ENCODE data around the gene NRARP.

Gene NRARP

DNA sequence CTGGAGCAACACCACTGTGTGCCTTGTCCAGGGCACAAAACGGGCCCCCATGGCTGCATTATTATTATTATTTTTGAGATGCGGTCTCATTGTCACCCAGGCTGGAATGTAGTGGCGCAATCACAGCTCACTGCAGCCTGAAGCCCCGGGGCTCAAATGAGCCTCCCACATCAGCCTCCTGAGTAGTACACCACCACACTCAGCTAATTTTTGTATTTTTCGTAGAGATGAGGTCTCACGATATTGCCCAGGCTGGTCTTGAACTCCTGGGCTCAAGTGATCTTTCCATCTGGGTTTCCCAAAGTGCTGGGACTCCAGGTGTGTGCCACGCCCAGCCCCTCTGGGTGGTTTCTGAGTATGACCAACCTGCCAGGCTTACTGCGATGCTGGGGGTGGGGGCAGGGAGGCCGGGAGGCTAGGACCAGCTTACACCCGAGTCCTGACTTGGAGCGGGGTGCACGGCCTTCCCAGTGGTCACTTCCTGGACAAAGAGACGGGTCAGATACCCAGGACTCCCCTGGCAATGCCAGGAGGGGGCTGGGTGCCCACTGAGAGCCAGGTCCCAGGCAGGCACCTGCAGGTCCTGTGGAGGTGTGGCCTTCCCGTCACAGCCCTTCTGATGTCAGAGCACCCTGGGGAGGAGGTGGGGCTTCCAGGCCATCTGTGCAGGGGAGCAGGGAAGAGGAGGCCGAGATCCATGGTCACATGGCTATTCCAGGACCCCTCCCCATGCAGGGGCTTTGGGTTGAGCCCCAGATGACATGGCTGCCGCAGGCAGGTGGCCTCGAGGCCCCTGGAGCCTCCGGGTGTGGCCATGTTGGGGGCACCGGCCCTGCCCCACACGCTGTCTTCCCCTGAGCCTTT, 8.3 kb upstream of the NRARP start:
- no peak for DNase-seq (ENCODE audit: low spot score in 2 of 2)
- H3K4me3 Mint-ChIP-seq: no peak overlapping the region
- peaks cover under 1% of the 10 kb centered on the region for H3K27me3 Mint-ChIP-seq
- H3K27ac Mint-ChIP-seq: no peak overlapping the region
- H3K9me3 Mint-ChIP-seq: no peaks in the 10 kb centered on the region
- no peaks in the 10 kb centered on the region for H3K36me3 Mint-ChIP-seq
- peaks cover under 1% of the 10 kb centered on the region for H3K4me1 Mint-ChIP-seq
- peak; percentile 50 for ATAC-seq (ENCODE audit: low read depth)

GRCh38 chr9:137309368-137310188, 7.5 kb upstream of the NRARP start:
- Mint-ChIP-seq H3K27ac (no peak overlapping the region), H3K27me3 (peaks cover 2% of the 10 kb centered on the region), H3K9me3 (no peaks in the 10 kb centered on the region)

DNA sequence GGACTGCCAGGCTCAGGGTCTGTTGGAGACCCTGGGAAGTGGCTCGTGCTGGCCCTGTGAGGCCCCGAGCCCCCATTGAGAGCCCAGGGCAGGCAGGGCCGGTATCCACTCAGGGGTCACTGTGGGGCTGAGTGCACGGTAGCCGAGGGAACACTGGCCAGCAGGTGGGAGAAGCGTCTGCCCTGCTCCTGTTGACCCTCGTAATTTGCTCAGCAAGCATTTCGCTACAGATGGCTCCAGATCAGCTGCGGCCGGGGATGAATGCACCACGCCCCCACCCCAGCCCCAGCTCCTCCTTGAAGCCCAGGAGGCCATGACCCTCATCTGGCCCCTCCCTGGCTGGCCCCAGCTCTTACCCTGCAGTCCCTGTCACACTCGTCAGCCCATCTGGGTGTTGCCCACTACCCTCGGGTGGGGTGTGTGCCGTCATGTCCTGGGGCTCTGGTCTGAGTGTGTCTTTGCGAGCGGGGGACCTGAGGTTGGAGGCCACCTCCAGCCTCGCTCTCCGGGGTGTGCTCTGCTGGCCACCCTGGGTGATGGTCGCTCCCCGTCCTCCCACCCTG, 6.1 kb upstream of the NRARP start:
- no peaks in the 10 kb centered on the region for H3K9me3 Mint-ChIP-seq
- no peak for DNase-seq (ENCODE audit: low spot score in 2 of 2)
- H3K36me3 Mint-ChIP-seq: no peaks in the 10 kb centered on the region
- ATAC-seq (ENCODE audit: low read depth): no peak
- no peak overlapping the region for H3K4me3 Mint-ChIP-seq
- H3K27ac Mint-ChIP-seq: no peak overlapping the region
- peaks cover 2% of the 10 kb centered on the region for H3K27me3 Mint-ChIP-seq
- peaks cover 2% of the 10 kb centered on the region for H3K4me1 Mint-ChIP-seq

More at GRCh38 chr9:137309368-137310188, 7.5 kb upstream of the NRARP start:
- peaks cover 2% of the 10 kb centered on the region for H3K4me1 Mint-ChIP-seq
- DNase-seq (ENCODE audit: low spot score in 2 of 2): no peak
- no peaks in the 10 kb centered on the region for H3K36me3 Mint-ChIP-seq
- no peak for ATAC-seq (ENCODE audit: low read depth)
- no peak overlapping the region for H3K4me3 Mint-ChIP-seq

- Mint-ChIP-seq H3K4me3 (no peak overlapping the region), H3K27ac (no peak overlapping the region), H3K27me3 (peaks cover 2% of the 10 kb centered on the region), H3K9me3 (no peaks in the 10 kb centered on the region), H3K4me1 (peaks cover 2% of the 10 kb centered on the region), H3K36me3 (no peaks in the 10 kb centered on the region)
- no peak for DNase-seq (ENCODE audit: low spot score in 2 of 2)
- no peak for ATAC-seq (ENCODE audit: low read depth)
These were observed 5.4 kb upstream of the NRARP start for GRCh38 chr9:137307255-137308056.

- DNase-seq (ENCODE audit: low spot score in 2 of 2) (no peak), ATAC-seq (ENCODE audit: low read depth) (no peak)
- no peaks in the 10 kb centered on the region for H3K36me3 Mint-ChIP-seq
- H3K4me1 Mint-ChIP-seq: peaks cover 2% of the 10 kb centered on the region
- no peak overlapping the region for H3K27ac Mint-ChIP-seq
- peaks cover 2% of the 10 kb centered on the region for H3K27me3 Mint-ChIP-seq
- H3K4me3 Mint-ChIP-seq: no peak overlapping the region
- H3K9me3 Mint-ChIP-seq: no peaks in the 10 kb centered on the region
These were observed 4.8 kb upstream of the NRARP start for GRCh38 chr9:137306850-137307254.

- H3K4me1 Mint-ChIP-seq: peaks cover 2% of the 10 kb centered on the region
- no peaks in the 10 kb centered on the region for H3K9me3 Mint-ChIP-seq
- ATAC-seq (ENCODE audit: low read depth) (no peak), DNase-seq (ENCODE audit: low spot score in 2 of 2) (no peak)
- H3K36me3 Mint-ChIP-seq: no peaks in the 10 kb centered on the region
- no peak overlapping the region for H3K27ac Mint-ChIP-seq
- no peak overlapping the region for H3K4me3 Mint-ChIP-seq
- H3K27me3 Mint-ChIP-seq: peaks cover 2% of the 10 kb centered on the region
These were observed 4.2 kb upstream of the NRARP start for GRCh38 chr9:137306066-137306849.

DNA sequence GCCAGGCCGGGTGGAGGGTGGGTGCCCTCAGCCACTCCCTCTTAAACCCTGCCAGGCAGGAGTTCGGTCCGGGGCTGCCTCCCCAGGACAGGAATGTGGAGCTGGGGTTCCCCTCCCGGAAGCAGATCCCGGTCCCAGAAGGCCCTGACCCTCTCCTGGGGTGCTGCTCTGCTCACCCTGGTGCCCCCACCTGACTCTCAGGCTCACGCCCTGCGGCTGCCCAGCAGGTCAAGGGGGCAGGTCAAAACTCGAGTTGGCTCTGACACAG, 3.7 kb upstream of the NRARP start:
- ATAC-seq (ENCODE audit: low read depth) (no peak), DNase-seq (ENCODE audit: low spot score in 2 of 2) (no peak)
- H3K27ac Mint-ChIP-seq: no peak overlapping the region
- H3K9me3 Mint-ChIP-seq: no peaks in the 10 kb centered on the region
- no peak overlapping the region for H3K4me3 Mint-ChIP-seq
- H3K36me3 Mint-ChIP-seq: no peaks in the 10 kb centered on the region
- H3K27me3 Mint-ChIP-seq: peaks cover 3% of the 10 kb centered on the region
- H3K4me1 Mint-ChIP-seq: peaks cover 4% of the 10 kb centered on the region

DNA sequence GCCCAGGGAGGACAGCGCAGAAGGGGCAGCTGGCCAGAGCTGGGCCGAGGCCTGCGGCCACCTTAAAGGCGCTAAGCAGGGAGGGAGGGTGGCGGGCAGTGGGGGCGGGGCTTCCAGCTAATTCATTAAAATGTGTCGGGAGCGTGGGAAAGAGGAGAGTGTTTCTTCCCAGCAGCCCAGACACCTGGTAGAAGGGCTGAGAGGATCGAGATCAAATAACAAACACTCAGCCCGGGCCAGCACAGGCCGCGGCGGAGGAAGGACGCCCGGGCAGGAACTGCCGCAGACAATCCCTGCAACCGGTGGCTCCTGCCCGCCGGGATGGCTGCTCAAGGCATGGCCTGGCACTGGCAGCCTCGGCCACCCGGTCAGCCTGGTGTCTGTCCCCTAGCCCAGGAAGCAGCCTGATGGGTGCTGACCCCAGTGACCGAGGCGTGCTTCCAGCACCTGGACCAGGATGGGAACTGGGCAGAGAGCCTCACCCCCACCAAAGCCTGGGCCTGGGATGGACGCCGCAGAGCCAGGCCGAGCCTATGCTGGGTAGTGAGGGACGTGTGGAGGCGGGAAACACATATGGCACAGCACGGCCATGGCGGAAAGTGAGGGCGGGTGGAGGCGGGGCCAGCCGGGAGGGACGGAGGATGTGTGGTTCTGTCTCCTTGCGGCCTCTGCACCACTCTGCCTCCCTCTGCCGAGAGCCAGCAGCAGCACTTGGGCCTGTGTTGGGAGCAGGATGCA, 3.2 kb upstream of the NRARP start:
- no peak overlapping the region for H3K27ac Mint-ChIP-seq
- H3K36me3 Mint-ChIP-seq: no peaks in the 10 kb centered on the region
- no peak overlapping the region for H3K4me3 Mint-ChIP-seq
- peaks cover 4% of the 10 kb centered on the region for H3K27me3 Mint-ChIP-seq
- peaks cover 5% of the 10 kb centered on the region for H3K4me1 Mint-ChIP-seq
- H3K9me3 Mint-ChIP-seq: no peaks in the 10 kb centered on the region
- DNase-seq (ENCODE audit: low spot score in 2 of 2) (peak in 1 of 2 donors; percentile 25), ATAC-seq (ENCODE audit: low read depth) (peak; percentile 19)

GRCh38 chr9:137304383-137305059, 2.5 kb upstream of the NRARP start:
- Mint-ChIP-seq H3K9me3 (no peaks in the 10 kb centered on the region), H3K36me3 (no peaks in the 10 kb centered on the region), H3K27me3 (peaks cover 4% of the 10 kb centered on the region), H3K27ac (no peak overlapping the region), H3K4me1 (peaks cover 5% of the 10 kb centered on the region), H3K4me3 (no peak overlapping the region)
- no peak for ATAC-seq (ENCODE audit: low read depth)
- peak in 1 of 2 donors; percentile 25 for DNase-seq (ENCODE audit: low spot score in 2 of 2)

- no peak for ATAC-seq (ENCODE audit: low read depth)
- H3K27me3 Mint-ChIP-seq: peaks cover 4% of the 10 kb centered on the region
- H3K27ac Mint-ChIP-seq: no peak overlapping the region
- H3K9me3 Mint-ChIP-seq: no peaks in the 10 kb centered on the region
- H3K4me3 Mint-ChIP-seq: peak overlapping the region; percentile 12
- H3K36me3 Mint-ChIP-seq: no peaks in the 10 kb centered on the region
- peaks cover 5% of the 10 kb centered on the region for H3K4me1 Mint-ChIP-seq
- peak in 1 of 2 donors; percentile 25 for DNase-seq (ENCODE audit: low spot score in 2 of 2)
These were observed 1.9 kb upstream of the NRARP start for GRCh38 chr9:137303893-137304382.

GRCh38 chr9:137303151-137303892, 1.3 kb upstream of the NRARP start:
- peaks cover 4% of the 10 kb centered on the region for H3K27me3 Mint-ChIP-seq
- H3K36me3 Mint-ChIP-seq: no peaks in the 10 kb centered on the region
- H3K4me3 Mint-ChIP-seq: peak overlapping the region; percentile 37
- peaks cover 5% of the 10 kb centered on the region for H3K4me1 Mint-ChIP-seq
- H3K9me3 Mint-ChIP-seq: no peaks in the 10 kb centered on the region
- DNase-seq (ENCODE audit: low spot score in 2 of 2): peak in 1 of 2 donors; percentile 40
- H3K27ac Mint-ChIP-seq: no peak overlapping the region
- no peak for ATAC-seq (ENCODE audit: low read depth)
